Lung (tissue), 12 donors: ENCODE data around the gene PRDM15. TPM values are rescaled to one million over a fixed set of nuclear protein-coding genes. Genes with fewer than 3 reads are reported as not detected.

Experiments used
- ATAC-seq: fragments of 200-7000 bp; cut with Tn5 transposase; one replicate; pipeline ENCODE4 v1.9.1; 2020; ENCODE audit warnings: moderate number of reproducible peaks; ENCODE audit not compliant: insufficient read depth, low FRiP score
- DNase-seq, 3 donors: peaks; one replicate each; pipeline ENCODE4 v3.0.0-alpha.2; 2013 to 2017
- H3K27ac ChIP-seq, 2 donors: one replicate each; pipeline ENCODE4 v1.5.1; 2013; ENCODE audit warnings: mild to moderate bottlenecking in 2 of 2, moderate library complexity in 2 of 2, control low read depth in 1 of 2, inconsistent platforms in 1 of 2, low read depth in 1 of 2, low read length in 1 of 2
- H3K27me3 ChIP-seq, 3 donors: one replicate each; pipeline ENCODE4 v1.5.1; 2013; ENCODE audit warnings: low read length in 2 of 3; ENCODE audit not compliant: control insufficient read depth in 3 of 3, insufficient read depth in 3 of 3
- H3K36me3 ChIP-seq, 4 donors: one replicate each; pipeline ENCODE4 v1.5.1; 2013; ENCODE audit warnings: low read length in 4 of 4, mild to moderate bottlenecking in 1 of 4, moderate library complexity in 1 of 4; ENCODE audit not compliant: control insufficient read depth in 4 of 4, insufficient read depth in 4 of 4
- H3K4me1 ChIP-seq, 5 donors: one replicate each; pipeline ENCODE4 v1.5.1; 2013; ENCODE audit warnings: low read length in 5 of 5, mild to moderate bottlenecking in 2 of 5, moderate library complexity in 1 of 5; ENCODE audit not compliant: control insufficient read depth in 5 of 5, insufficient read depth in 5 of 5
- H3K4me3 ChIP-seq: one replicate; pipeline ENCODE4 v1.5.1; 2013; ENCODE audit warnings: mild to moderate bottlenecking, control low read depth, moderate library complexity
- H3K9ac ChIP-seq, 2 donors: one replicate each; pipeline ENCODE4 v1.5.1; 2013; ENCODE audit warnings: low read length in 2 of 2, control low read depth in 1 of 2; ENCODE audit not compliant: insufficient read depth in 1 of 2
- H3K9me3 ChIP-seq, 4 donors: one replicate each; pipeline ENCODE4 v1.5.1; 2013; ENCODE audit warnings: low read length in 3 of 4, mild to moderate bottlenecking in 1 of 4, moderate library complexity in 1 of 4; ENCODE audit not compliant: control insufficient read depth in 4 of 4, insufficient read depth in 3 of 4
- WGBS, 2 donors: extraction: QIAGEN DNeasy Blood & Tissue Kit; methylation state at CpG; one replicate each; pipeline ENCODE4 v1.1.7; 2013; 5-methylcytosine and 5-hydroxymethylcytosine counted together
- polyA plus RNA-seq, 2 donors: library from polyadenylated mRNA; stranded (reverse); fragments of 200-250 nt; gene quantifications; one replicate each; pipeline ENCODE4 v1.2.1, GENCODE V29; 2013
- total RNA-seq, 2 donors: library from RNA; depleted of rRNA in 1 of 2; stranded (reverse); fragments of >200 nt in 1 of 2; gene quantifications; one replicate each; pipeline ENCODE4 v1.2.1, GENCODE V29; 2014 to 2021
- TF ChIP-seq, protein P1 (sequence below): IDR thresholded peaks from 2 replicates; pipeline ENCODE4 v1.5.1; 2012; ENCODE audit warnings: mild to moderate bottlenecking; ENCODE audit errors: control extremely low read depth, extremely low read depth
- donor health status: control.
- donor health status: control.
- donor health status: Bipolar disorder and iron deficiency.
- donor health status: healthy.
- donor health status: DM: yes; HTN: yes; CAD: no.

PRDM15 gene
- total and polyA plus RNA-seq, 4 donors: 2.4 to 7.2 (median 4.1) TPM

DNA sequence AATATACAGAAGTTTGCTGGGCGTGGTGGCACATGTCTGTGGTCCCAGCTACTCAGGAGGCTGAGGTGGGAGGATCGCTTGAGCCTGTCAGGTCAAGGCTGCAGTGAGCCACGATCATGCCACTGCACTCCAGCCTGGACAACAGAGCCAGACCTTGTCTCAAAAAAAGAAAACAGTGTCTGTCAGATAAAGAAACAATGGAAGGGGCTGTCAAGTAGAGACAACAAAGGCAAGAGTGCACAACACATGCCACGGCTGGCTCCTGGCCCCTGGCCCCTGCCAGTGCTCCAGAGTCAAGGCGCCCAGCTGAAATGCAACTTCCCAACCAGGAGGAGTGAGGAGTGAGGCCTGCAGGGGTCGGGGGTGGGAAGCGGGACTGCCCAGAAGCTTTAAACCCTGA, 32.6 kb downstream of the PRDM15 start:
- DNase-seq (no peak), ATAC-seq (no peak)
- Histone ChIP-seq H3K27ac (no peak overlapping the region), H3K27me3 (no peaks in the 10 kb centered on the region), H3K9me3 (no peaks in the 10 kb centered on the region), H3K4me1 (peaks cover 0 to 9% (median 0%) of the 10 kb centered on the region in 5 donors), H3K9ac (no peak overlapping the region), H3K4me3 (no peak overlapping the region), H3K36me3 (peaks cover 0 to 6% (median 2%) of the 10 kb centered on the region in 4 donors)
- TF ChIP-seq, protein P1, sequence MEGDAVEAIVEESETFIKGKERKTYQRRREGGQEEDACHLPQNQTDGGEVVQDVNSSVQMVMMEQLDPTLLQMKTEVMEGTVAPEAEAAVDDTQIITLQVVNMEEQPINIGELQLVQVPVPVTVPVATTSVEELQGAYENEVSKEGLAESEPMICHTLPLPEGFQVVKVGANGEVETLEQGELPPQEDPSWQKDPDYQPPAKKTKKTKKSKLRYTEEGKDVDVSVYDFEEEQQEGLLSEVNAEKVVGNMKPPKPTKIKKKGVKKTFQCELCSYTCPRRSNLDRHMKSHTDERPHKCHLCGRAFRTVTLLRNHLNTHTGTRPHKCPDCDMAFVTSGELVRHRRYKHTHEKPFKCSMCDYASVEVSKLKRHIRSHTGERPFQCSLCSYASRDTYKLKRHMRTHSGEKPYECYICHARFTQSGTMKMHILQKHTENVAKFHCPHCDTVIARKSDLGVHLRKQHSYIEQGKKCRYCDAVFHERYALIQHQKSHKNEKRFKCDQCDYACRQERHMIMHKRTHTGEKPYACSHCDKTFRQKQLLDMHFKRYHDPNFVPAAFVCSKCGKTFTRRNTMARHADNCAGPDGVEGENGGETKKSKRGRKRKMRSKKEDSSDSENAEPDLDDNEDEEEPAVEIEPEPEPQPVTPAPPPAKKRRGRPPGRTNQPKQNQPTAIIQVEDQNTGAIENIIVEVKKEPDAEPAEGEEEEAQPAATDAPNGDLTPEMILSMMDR: no peak
- 91 to 95% methylated on average over 7 of the region's 7 CpGs for WGBS, 2 donors

DNA sequence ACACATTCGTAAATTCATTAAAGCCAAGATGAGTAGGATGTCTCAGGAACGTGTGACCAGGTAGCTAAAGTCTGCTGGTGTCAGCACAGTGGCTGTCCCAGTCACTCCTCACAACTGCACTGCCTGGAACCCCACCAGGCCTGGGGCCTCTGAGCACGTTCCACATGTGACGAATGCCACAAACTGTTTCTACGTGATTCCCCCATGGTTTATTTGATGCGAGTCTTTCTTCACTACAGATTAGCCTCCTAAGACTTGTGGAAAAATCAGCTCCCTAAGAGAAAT, 33.2 kb downstream of the PRDM15 start:
- WGBS, 2 donors: 90 to 91% methylated on average over 6 of the region's 6 CpGs

DNA sequence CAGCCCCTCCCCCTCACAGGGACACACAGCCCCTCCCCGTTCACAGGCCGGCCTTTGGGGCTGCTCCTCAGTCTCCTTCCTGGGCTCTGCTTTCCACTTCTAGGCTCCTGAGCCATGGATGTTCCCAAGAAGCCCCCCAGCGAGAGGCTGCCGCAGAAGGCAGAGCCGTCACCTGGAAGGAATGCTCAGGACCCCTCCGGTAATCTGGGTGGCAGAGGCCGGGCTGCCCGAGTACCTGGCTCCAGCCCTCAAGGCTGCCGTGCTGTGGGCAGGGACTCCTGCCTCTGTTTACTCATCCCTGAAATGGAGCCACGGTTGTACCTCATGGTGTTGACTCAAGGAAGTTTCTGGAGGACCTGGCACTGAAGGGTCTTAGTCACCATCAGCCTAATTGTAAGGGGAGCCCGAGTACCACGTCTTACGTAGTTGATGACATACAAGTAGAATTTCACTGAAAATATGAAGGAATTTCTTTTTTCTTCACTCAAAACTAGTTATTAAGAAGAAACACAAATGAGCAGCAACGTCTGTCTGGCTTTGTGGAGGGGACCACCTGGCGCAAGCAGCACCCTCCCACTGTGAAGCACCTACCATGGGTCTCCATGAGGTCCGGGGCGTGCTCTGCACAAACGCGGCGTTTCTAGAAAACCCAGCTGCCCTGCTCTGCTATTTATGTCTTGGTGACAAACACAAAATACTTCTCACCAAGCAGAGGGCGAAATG, 33.7 kb downstream of the PRDM15 start:
- WGBS, 2 donors: 83 to 92% methylated on average over 21 of the region's 21 CpGs
- peaks cover 0 to 9% (median 0%) of the 10 kb centered on the region in 5 donors for H3K4me1 ChIP-seq
- no peaks in the 10 kb centered on the region for H3K27me3 ChIP-seq
- ATAC-seq: no peak
- H3K9me3 ChIP-seq: no peaks in the 10 kb centered on the region
- no peak overlapping the region for H3K9ac ChIP-seq
- H3K4me3 ChIP-seq: no peak overlapping the region
- H3K36me3 ChIP-seq: peaks cover 0 to 6% (median 4%) of the 10 kb centered on the region in 4 donors
- no peak for DNase-seq
- no peak overlapping the region for H3K27ac ChIP-seq
- TF ChIP-seq, protein P1: no peak

More for the DNA sequence above, 33.2 kb downstream of the PRDM15 start:
- H3K4me1 ChIP-seq: peaks cover 0 to 9% (median 0%) of the 10 kb centered on the region in 5 donors
- H3K36me3 ChIP-seq: peaks cover 0 to 6% (median 3%) of the 10 kb centered on the region in 4 donors
- no peaks in the 10 kb centered on the region for H3K27me3 ChIP-seq
- no peak overlapping the region for H3K4me3 ChIP-seq
- no peaks in the 10 kb centered on the region for H3K9me3 ChIP-seq
- H3K27ac ChIP-seq: no peak overlapping the region
- ATAC-seq (no peak), DNase-seq (no peak)
- TF ChIP-seq, protein P1: no peak
- no peak overlapping the region for H3K9ac ChIP-seq

DNA sequence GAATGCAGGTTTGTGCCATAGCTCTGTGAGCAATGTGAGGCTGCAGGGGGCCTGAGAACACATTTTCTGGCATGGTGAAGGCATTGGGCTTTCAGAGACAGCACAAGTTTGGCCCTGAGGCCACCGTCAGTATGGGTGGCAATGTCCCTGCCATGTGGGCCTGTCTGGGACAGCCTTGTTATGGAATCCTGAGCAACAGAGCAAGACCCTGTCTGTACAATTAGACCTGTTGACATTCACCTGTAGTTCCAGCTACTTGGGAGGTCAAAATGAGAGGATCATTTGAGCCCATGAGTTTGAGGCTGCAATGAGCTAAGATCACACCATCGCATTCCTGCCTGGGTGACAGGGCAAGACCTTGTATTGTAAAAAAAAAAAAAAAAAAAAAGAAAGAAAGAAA, 35.6 kb downstream of the PRDM15 start:
- no peak overlapping the region for H3K27ac ChIP-seq
- no peak overlapping the region for H3K9ac ChIP-seq
- peaks cover 0 to 9% (median 0%) of the 10 kb centered on the region in 5 donors for H3K4me1 ChIP-seq
- peaks cover 4 to 8% (median 4%) of the 10 kb centered on the region in 4 donors for H3K36me3 ChIP-seq
- TF ChIP-seq, protein P1: no peak
- ATAC-seq: no peak
- no peaks in the 10 kb centered on the region for H3K27me3 ChIP-seq
- no peak for DNase-seq
- WGBS, 2 donors: 98% methylated on average over 2 of the region's 2 CpGs
- no peak overlapping the region for H3K4me3 ChIP-seq
- H3K9me3 ChIP-seq: no peaks in the 10 kb centered on the region
